ENCODE data around the gene OSBPL3.

DNA sequence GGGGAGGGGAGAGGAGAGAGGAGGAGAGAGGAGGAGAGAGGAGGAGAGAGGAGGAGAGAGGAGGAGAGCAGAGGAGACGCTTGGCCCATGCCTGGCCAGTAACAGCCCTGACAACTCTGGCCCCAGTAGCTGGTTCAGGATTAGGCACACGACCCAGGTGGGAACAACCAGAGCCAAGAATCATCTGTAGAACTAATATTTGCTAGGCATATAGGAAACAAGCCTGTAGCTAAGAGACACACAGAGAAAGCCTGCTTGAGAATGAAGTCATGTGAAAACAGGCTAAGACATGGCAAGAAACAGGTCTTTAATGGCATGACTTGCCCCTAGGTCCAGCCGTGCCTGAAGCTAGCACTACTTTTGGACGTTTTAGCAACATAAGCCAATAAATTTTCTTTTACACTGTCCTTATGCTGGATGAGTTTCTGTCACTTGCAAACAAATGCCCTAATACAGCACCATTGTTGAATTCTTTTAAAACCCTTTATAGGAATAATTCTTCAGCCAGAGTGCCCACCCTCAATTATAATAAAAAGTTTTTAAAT is 17.5 kb downstream of the OSBPL3 start:
- TF ChIP-seq, protein P1, sequence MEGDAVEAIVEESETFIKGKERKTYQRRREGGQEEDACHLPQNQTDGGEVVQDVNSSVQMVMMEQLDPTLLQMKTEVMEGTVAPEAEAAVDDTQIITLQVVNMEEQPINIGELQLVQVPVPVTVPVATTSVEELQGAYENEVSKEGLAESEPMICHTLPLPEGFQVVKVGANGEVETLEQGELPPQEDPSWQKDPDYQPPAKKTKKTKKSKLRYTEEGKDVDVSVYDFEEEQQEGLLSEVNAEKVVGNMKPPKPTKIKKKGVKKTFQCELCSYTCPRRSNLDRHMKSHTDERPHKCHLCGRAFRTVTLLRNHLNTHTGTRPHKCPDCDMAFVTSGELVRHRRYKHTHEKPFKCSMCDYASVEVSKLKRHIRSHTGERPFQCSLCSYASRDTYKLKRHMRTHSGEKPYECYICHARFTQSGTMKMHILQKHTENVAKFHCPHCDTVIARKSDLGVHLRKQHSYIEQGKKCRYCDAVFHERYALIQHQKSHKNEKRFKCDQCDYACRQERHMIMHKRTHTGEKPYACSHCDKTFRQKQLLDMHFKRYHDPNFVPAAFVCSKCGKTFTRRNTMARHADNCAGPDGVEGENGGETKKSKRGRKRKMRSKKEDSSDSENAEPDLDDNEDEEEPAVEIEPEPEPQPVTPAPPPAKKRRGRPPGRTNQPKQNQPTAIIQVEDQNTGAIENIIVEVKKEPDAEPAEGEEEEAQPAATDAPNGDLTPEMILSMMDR (optimal IDR thresholded peaks at IDR 0.05 in 1 of 3, IDR thresholded peaks at IDR 0.05 in 1 of 3, conservative IDR thresholded peaks at IDR 0.05 in 1 of 3; ENCODE audit: extremely low read depth in 1 of 3, insufficient read depth in 2 of 3, low read length in 3 of 3) = no peak
- no peak for TF ChIP-seq EZH2 (IDR thresholded peaks at IDR 0.05; ENCODE audit: low read length)
